Endothelial cell (in vitro differentiated cells): Measurements from ENCODE around the gene OR4N5. TPM values are rescaled to one million over a fixed set of nuclear protein-coding genes. Genes with fewer than 3 reads are reported as not detected.

ENCODE experiments used
- DNase-seq: peaks from one replicate; pipeline ENCODE4 v3.0.0; 2021; ENCODE audit warnings: low spot score
- H3K27ac Mint-ChIP-seq: one replicate; pipeline ENCODE4 v1.8.0; 2021; ENCODE audit warnings: mixed read lengths, inconsistent platforms; ENCODE audit not compliant: unreplicated experiment
- H3K27me3 Mint-ChIP-seq: one replicate; pipeline ENCODE4 v1.8.0; 2021; ENCODE audit warnings: mild to moderate bottlenecking, moderate library complexity, mixed read lengths, inconsistent platforms; ENCODE audit not compliant: unreplicated experiment
- H3K36me3 Mint-ChIP-seq: one replicate; pipeline ENCODE4 v1.8.0; 2021; ENCODE audit warnings: mild to moderate bottlenecking, low read depth, mixed read lengths, inconsistent platforms; ENCODE audit not compliant: unreplicated experiment
- H3K4me1 Mint-ChIP-seq: one replicate; pipeline ENCODE4 v1.8.0; 2021; ENCODE audit warnings: mild to moderate bottlenecking, mixed read lengths, inconsistent platforms; ENCODE audit not compliant: unreplicated experiment
- H3K4me3 Mint-ChIP-seq: one replicate; pipeline ENCODE4 v1.8.0; 2021; ENCODE audit warnings: mild to moderate bottlenecking, mixed read lengths, inconsistent platforms; ENCODE audit not compliant: unreplicated experiment
- H3K9me3 Mint-ChIP-seq: one replicate; pipeline ENCODE4 v1.8.0; 2021; ENCODE audit warnings: mixed read lengths, inconsistent platforms; ENCODE audit not compliant: unreplicated experiment
- total RNA-seq: library from RNA; stranded (reverse); fragmentation: NEBNext Ultra II Directional; extraction: Animal tissue kit (Norgen Biotek cat#: 25700); gene quantifications from one replicate; pipeline ENCODE4 v1.2.1, GENCODE V29; 2021; ENCODE audit not compliant: unreplicated experiment
- TF ChIP-seq, protein P1 (sequence below): fragments of 200-600 bp; sonication (generic); IDR thresholded peaks from one replicate; pipeline ENCODE4 v1.5.0; 2021; ENCODE audit warnings: antibody characterized with exemption; ENCODE audit not compliant: unreplicated experiment

OR4N5 gene
- total RNA-seq, 1 donor from 2014 or later, result not detected

DNA sequence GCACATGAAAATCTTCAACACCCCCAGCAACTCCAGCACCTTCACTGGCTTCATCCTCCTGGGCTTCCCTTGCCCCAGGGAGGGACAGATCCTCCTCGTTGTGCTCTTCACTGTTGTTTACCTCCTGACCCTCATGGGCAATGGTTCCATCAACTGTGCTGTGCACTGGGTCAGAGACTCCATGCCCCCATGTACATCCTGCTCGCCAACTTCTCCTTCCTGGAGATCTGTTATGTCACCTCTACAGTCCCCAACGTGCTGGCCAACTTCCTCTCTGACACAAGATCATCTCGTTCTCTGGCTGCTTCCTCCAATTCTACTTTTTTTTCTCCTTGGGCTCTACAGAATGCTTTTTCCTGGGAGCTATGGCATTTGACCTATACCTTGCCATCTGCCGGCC lies 40.6 kb downstream of the OR4N5 start:
- no peak overlapping the region for H3K4me3 Mint-ChIP-seq
- DNase-seq, result no peak
- H3K27ac Mint-ChIP-seq, result no peak overlapping the region
- H3K36me3 Mint-ChIP-seq, result peaks cover 6% of the 10 kb centered on the region
- no peaks in the 10 kb centered on the region for H3K27me3 Mint-ChIP-seq
- TF ChIP-seq, protein P1, sequence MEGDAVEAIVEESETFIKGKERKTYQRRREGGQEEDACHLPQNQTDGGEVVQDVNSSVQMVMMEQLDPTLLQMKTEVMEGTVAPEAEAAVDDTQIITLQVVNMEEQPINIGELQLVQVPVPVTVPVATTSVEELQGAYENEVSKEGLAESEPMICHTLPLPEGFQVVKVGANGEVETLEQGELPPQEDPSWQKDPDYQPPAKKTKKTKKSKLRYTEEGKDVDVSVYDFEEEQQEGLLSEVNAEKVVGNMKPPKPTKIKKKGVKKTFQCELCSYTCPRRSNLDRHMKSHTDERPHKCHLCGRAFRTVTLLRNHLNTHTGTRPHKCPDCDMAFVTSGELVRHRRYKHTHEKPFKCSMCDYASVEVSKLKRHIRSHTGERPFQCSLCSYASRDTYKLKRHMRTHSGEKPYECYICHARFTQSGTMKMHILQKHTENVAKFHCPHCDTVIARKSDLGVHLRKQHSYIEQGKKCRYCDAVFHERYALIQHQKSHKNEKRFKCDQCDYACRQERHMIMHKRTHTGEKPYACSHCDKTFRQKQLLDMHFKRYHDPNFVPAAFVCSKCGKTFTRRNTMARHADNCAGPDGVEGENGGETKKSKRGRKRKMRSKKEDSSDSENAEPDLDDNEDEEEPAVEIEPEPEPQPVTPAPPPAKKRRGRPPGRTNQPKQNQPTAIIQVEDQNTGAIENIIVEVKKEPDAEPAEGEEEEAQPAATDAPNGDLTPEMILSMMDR, result no peak
- no peaks in the 10 kb centered on the region for H3K4me1 Mint-ChIP-seq
- peaks cover 37% of the 10 kb centered on the region for H3K9me3 Mint-ChIP-seq

DNA sequence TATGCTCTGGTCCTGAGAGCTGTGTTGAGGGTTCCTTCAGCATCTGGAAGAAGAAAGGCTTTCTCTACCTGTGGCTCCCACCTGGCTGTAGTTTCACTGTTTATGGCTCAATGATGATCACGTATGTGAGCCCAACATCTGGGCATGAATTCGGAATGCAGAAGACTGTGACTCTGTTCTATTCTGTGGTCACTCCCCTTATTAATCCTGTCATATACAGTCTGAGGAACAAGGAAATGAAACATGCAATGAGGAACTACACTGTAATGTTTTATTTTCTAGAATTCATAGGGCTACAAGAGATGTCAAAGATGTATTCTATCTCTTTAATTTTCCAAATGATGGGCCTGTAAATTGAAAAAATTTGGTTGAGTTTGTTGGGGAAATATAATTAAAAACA lies 41.3 kb downstream of the OR4N5 start:
- no peak overlapping the region for H3K27ac Mint-ChIP-seq
- no peak overlapping the region for H3K4me3 Mint-ChIP-seq
- peaks cover 41% of the 10 kb centered on the region for H3K9me3 Mint-ChIP-seq
- peaks cover 6% of the 10 kb centered on the region for H3K36me3 Mint-ChIP-seq
- no peaks in the 10 kb centered on the region for H3K4me1 Mint-ChIP-seq
- TF ChIP-seq, protein P1, result no peak
- H3K27me3 Mint-ChIP-seq, result no peaks in the 10 kb centered on the region
- DNase-seq, result no peak

DNA sequence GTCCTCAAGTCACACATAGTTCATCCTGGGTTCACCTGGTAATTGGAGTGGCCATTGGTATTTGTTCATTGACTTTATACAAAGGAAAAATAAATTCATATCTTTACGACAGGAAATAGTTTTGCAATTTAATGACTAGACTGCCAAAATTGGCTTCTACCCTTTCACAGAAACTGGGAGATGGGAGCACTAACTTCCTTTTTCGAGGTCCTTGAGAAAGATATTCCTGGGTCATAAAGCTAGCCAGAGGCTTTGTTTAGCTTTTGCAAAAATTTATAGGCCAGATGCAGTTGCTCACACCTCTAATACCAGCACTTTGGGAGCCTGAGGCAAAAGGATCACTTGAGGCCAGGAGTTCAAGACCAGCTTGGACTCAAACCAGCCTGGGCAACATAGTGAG lies 41.9 kb downstream of the OR4N5 start:
- DNase-seq, result no peak
- TF ChIP-seq, protein P1, result no peak
- Mint-ChIP-seq H3K4me1 (no peaks in the 10 kb centered on the region), H3K36me3 (peaks cover 6% of the 10 kb centered on the region), H3K27me3 (no peaks in the 10 kb centered on the region), H3K27ac (no peak overlapping the region), H3K9me3 (peaks cover 40% of the 10 kb centered on the region), H3K4me3 (no peak overlapping the region)

DNA sequence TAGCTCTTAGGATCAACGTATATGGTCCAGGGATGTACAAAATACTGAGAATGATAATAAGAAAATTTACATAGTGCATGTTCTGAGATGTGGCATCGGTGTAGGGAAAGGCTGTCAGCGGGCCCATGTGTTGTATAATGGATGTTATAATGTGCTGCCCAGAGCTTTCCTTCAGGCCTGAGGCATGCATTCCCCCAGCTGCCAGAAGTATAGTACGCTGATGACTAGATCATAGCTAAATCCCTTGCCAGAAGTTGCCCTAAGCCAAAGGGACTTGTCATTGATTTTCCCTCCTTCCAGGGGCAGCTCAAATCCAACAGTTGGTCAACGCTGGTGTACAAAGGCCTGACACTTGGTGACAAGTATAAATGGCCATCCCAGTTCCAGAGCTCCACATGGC lies 45.6 kb downstream of the OR4N5 start:
- Mint-ChIP-seq H3K4me1 (no peaks in the 10 kb centered on the region), H3K27me3 (no peaks in the 10 kb centered on the region), H3K36me3 (peaks cover 4% of the 10 kb centered on the region), H3K4me3 (no peak overlapping the region), H3K27ac (no peak overlapping the region), H3K9me3 (peaks cover 47% of the 10 kb centered on the region)
- DNase-seq, result no peak
- TF ChIP-seq, protein P1, result no peak

GRCh38 chr14:20190596-20190995 lies 52.0 kb downstream of the OR4N5 start, which contains the start of gene OR11G2:
Gene OR11G2 (plus strand): TSS chr14:20190896. CDS start chr14:20197438, 6,542 bp downstream.
- H3K27ac Mint-ChIP-seq, result no peak within 1 kb of the TSS
- H3K9me3 Mint-ChIP-seq, result peaks cover 35% of the 10 kb centered on the region
- H3K4me1 Mint-ChIP-seq, result no peaks in the 10 kb centered on the region
- TF ChIP-seq, protein P1, result no peak
- H3K4me3 Mint-ChIP-seq, result no peak within 1 kb of the TSS
- peaks cover 8% of the 10 kb centered on the region for H3K36me3 Mint-ChIP-seq
- H3K27me3 Mint-ChIP-seq, result no peaks in the 10 kb centered on the region
- no peak for DNase-seq
